Cardiac fibroblast (primary cell): ENCODE measurements around the gene PGM5.
"Not testable (repeated sequence)": the region's sequence is repeated elsewhere in the genome, so short reads cannot be mapped to it uniquely, and the experiment has no call there.

Experiments
- DNase-seq, 2 donors: peaks; one replicate each; pipeline versions ENCODE4 v3.0.0 to v3.0.0-alpha.2; 2010; ENCODE audit warnings: low read depth in 2 of 2
- H3K4me3 ChIP-seq, 2 donors: replicated peaks in 1 of 2; 1 replicate in 1 of 2; 2 replicates in 1 of 2; pipeline ENCODE4 v1.5.1; 2011; ENCODE audit warnings: low read depth in 2 of 2, low read length in 2 of 2, mild to moderate bottlenecking in 2 of 2, moderate library complexity in 1 of 2

The PGM5 gene

GRCh38 chr9:68356380-68357118 lies at the start of gene PGM5:
Gene PGM5, plus strand, starts transcription at chr9:68356611. Its CDS starts 517 bp downstream, at chr9:68357128.
- DNase-seq = peak in 1 of 2 donors; percentile 3
- peak within 1 kb of the TSS; percentile 42 to 47 for H3K4me3 ChIP-seq

DNA sequence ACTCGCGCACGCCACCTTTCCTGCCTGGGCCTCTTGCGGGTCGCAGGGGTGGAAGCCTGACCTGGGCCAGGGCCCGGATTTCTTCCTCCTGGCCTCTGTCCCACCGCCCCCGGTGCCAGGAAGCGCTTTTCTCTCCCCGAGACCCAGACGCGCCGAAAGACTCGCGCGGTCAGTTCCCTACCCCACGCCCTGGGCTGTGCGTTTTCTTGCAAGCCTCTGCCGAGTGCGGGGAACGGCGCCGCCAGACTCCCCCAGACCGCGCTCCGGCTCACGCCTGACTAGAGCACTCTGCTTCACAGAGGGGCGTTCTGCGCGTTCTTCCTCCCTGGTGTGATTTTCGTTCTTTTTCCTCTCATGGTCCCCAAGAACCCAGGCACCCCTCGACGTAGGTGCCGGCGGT lies 49.3 kb upstream of the PGM5 start:
- not testable (repeated sequence) for H3K4me3 ChIP-seq

DNA sequence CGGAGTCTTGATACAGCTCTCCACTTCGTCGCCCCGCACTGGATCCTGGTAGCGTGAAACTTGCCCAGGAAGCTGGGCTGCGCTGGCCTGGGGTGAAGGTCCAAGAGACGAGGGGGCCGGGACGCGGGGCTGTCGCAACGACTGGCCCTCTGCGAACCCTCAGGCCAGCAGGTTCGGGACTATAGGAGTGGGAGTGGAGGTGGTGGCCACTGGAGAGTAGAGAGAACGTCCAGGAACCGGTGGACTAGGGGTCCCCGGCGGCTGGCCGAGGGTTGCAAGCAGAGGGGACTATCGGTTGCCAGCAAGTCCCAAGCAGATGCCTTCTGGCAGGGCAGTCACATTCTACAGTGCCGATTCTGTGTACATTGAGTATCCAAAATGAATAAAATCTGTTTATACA lies 48.8 kb upstream of the PGM5 start:
- H3K4me3 ChIP-seq, DNase-seq: not testable (repeated sequence)

More for the DNA sequence above, 49.3 kb upstream of the PGM5 start:
- DNase-seq = not testable (repeated sequence)

DNA sequence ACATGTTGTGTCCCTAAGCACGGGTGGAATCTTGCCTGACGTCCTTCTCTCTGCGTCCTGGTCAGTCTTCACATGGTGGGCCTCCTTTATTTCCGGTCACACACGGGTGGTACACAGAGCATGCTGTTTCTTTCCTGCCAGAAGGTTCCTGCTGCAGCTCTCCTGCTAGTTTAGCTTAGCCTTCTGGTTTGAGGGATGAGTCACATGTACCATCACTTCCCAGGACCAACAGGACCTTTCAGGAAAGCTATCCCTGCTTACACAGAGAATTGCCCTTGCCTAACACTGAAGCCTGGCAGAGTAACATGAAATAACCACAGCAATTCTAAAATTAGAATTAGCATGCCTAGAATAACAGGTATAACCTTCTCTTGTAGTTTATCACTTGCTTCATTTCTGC lies 45.2 kb upstream of the PGM5 start:
- H3K4me3 ChIP-seq, DNase-seq: not testable (repeated sequence)

GRCh38 chr9:68318209-68318608 lies 38.2 kb upstream of the PGM5 start:
- H3K4me3 ChIP-seq, DNase-seq: not testable (repeated sequence)

GRCh38 chr9:68323749-68324148 lies 32.7 kb upstream of the PGM5 start:
- not testable (repeated sequence) for DNase-seq, H3K4me3 ChIP-seq

DNA sequence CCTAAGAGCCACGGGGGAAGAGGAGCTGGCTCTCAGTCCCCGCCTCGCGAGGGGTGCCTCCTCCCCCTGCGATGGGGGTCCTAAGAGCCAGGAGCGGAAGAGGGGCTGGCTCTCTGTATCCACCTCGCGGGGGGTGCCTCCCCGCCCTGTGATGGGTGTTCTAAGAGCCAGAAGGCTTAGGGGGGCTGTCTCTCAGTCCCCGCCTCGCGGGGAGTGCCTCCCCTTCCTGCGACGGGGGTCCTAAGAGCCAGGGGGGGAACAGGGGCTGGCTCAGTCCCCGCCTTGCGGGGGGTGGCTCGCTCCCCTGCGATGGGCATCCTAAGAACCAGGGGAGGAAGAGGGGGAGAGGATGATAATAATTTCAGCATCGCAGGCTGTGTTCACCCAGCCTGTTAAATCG lies 31.9 kb upstream of the PGM5 start:
- H3K4me3 ChIP-seq, DNase-seq: not testable (repeated sequence)

- H3K4me3 ChIP-seq, DNase-seq: not testable (repeated sequence)
Observed at GRCh38 chr9:68329106-68329505, 27.3 kb upstream of the PGM5 start.

- not testable (repeated sequence) for DNase-seq, H3K4me3 ChIP-seq
Observed at GRCh38 chr9:68330531-68331173, 25.8 kb upstream of the PGM5 start.

GRCh38 chr9:68332122-68332521 lies 24.3 kb upstream of the PGM5 start:
- not testable (repeated sequence) for H3K4me3 ChIP-seq, DNase-seq

DNA sequence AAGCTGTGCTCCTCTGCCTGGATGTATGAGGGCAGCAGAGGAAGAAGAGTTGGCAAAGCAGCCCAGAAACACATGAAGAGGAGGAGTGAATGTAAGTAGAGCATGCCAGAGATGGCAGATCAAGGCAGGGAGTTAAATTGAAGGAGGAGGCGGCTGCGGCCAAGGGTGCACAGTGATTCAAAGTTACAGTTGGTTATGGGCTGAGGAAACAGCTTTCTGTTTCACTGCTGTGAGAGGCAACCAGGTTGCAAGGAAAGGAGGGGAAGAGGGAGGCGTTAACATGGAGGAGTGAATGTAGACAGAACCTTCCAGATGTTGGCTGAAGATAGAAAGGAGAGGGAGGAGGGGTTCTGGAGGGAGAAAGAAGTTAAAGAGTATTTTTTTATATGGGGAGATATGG lies 20.5 kb upstream of the PGM5 start:
- not testable (repeated sequence) for H3K4me3 ChIP-seq, DNase-seq

GRCh38 chr9:68336639-68337339 lies 19.6 kb upstream of the PGM5 start:
- DNase-seq = peak in 1 of 2 donors; percentile 0
- not testable (repeated sequence) for H3K4me3 ChIP-seq

GRCh38 chr9:68338000-68338399 lies 18.4 kb upstream of the PGM5 start:
- DNase-seq, H3K4me3 ChIP-seq: not testable (repeated sequence)

DNA sequence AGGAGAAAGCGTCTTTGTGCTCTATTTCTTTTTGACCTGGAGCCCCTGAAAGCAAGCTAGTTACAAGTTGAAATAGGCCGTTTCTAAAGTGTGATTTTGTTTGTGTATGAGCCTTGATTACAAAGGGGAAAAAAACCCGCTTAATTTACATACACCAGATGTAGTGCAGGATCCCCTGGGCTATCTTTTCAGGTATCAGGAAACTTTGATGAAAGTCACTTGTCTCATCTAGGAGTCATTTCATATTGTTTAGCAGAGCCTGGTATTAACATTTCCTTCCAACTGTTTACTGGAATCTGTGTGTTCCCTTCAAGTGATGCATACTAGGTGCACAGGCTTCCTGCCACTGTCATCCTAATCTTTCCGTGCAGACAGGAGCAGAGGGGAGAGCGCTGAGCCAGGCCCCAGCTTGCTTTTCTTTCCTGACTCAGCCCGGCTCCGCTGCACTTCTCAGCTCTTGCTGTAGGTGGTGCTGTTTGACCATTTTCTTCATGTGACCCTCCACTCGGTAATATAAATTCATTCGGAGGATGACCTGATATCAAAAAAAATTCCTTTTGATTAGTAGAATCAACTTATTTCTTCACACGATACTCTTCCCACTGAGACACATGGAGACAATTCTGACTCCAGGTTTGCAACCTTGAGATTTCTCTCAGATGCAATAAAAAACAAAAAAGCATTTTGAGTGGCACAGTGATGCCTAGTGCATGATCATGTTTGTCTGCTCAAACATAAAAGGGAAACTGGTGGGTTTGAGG lies 14.0 kb upstream of the PGM5 start:
- H3K4me3 ChIP-seq, DNase-seq: not testable (repeated sequence)

- H3K4me3 ChIP-seq, DNase-seq: not testable (repeated sequence)
Observed at GRCh38 chr9:68343242-68343641, 13.2 kb upstream of the PGM5 start.

GRCh38 chr9:68343992-68344391 lies 12.4 kb upstream of the PGM5 start:
- H3K4me3 ChIP-seq = not testable (repeated sequence)
- peak in 1 of 2 donors; percentile 3 for DNase-seq

- H3K4me3 ChIP-seq, DNase-seq: not testable (repeated sequence)
Observed at GRCh38 chr9:68351689-68352088, 4.7 kb upstream of the PGM5 start.

DNA sequence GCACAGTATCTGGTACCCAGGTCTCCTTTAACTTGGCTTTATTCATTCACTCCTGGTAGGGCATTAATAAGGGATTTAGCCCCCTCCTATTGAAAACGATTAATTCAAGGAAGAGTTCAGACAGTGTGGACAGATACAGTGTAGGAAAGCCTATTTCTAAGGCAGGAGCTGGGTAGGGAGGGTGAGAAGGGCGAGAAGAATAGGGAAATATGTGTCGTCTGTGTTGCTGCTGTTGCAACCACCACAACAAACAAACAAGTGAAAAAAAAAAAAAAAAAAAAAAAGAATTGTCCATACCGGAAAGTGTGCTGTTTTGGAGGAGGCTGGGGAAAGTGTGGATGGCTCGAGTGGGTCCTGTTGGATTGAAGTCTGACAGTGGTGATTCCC lies 425 bp upstream of the PGM5 start:
- H3K4me3 ChIP-seq, DNase-seq: not testable (repeated sequence)
